GM21825 (cell line): ENCODE measurements around the gene GRID2IP.
"Not testable (repeated sequence)": the region's sequence is repeated elsewhere in the genome, so short reads cannot be mapped to it uniquely, and the experiment has no call there.

Source experiments
- ATAC-seq: cut with Tn5 transposase; IDR thresholded peaks from one replicate; pipeline ENCODE4 v1.9.1; 2021; ENCODE audit warnings: mild to moderate bottlenecking, moderate library complexity; ENCODE audit not compliant: unreplicated experiment

The GRID2IP gene

DNA sequence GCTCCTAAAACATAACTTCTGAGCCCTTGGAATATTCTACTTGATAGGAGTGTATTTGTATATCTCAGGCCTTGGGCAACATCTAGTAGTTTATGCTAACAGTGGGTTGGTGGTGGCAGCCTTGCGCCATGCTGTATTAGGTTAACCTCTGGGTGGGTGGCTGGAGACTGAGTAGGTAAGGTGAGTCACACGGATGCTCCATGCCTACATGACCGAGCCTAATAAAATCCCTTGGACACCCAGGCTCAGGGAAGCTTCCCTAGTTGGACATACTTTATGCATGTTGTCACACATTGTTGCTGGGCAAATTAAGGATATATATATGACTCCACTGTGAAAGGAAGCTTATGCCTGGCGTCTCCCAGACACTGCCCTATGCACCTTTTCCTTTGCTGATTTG is 97.5 kb downstream of the GRID2IP start:
- no peak for ATAC-seq

DNA sequence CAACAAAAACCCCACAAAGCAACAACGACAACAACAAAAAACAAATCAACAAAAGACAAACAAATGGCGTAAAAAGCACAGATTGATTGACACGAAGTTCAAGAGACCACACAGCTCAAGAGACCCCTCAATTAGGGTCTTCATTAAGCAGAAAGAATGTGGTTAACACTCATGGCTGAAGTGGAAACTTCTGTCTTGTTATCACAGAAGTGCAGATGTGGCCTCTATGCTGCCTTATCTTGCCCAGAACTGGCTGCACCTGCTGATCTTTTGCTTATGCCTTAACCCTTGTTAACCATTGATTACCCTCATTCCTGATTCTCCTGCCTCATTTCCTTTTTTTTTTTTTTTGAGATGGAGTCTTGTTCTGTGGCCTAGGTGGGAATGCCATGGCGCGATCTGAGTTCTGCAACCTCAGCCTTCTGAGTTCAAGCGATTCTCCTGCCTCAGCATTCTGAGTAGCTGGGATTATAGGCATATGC is 100.0 kb downstream of the GRID2IP start:
- ATAC-seq, result no peak

DNA sequence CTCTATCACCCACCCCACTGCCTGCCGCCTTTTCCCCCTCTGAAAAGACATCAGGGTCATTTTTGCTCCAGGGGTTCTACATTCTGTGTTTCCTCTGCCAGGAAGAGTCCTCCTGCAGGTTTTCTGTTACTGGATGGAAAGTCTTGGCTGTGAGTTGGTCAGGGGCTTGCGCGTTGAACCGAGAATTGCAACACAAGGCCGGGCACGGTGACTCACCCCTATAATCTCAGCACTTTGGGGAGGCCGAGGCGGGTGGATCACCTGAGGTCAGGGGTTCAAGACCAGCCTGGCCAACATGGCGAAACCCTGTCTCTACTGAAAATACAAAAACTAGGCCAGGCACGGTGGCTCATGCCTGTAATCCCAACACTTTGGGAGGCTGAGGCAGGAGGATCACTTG is 100.7 kb downstream of the GRID2IP start:
- not testable (repeated sequence) for ATAC-seq

DNA sequence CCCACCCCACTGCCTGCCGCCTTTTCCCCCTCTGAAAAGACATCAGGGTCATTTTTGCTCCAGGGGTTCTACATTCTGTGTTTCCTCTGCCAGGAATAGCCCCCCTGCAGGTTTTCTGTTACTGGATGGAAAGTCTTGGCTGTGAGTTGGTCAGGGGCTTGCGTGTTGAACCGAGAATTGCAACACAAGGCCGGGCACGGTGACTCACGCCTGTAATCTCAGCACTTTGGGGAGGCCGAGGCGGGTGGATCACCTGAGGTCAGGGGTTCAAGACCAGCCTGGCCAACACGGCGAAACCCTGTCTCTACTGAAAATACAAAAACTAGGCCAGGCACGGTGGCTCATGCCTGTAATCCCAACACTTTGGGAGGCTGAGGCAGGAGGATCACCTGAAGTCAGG is 101.4 kb downstream of the GRID2IP start:
- ATAC-seq, result not testable (repeated sequence)

DNA sequence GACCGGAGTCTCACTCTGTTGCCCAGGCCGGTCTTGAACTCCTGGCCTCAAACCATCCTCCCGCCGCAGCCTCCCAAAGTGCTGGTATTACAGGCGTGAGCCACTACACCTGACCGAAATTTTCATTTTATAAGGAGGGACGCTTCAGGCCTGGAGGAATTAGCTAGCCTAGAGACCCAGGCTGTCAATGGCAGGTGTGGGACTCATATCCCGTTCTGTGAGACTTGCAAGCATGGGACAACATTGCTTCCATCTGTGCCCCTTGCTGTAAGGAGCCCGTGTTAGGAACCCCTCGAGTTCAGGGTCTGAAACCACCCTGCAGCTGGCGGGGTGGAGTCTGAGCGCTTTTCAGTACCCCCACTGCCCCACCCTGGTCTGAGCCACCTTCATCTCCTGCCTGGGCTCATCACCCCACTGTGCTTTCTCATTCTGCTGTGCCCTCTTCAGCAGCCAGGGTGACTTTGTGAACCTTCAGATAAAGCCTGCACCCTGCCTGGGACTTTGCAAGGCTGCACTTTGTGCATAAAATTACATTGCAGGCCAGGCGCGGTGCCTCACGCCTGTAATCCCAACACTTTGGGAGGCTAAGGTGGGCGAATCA is 102.2 kb downstream of the GRID2IP start:
- no peak for ATAC-seq

DNA sequence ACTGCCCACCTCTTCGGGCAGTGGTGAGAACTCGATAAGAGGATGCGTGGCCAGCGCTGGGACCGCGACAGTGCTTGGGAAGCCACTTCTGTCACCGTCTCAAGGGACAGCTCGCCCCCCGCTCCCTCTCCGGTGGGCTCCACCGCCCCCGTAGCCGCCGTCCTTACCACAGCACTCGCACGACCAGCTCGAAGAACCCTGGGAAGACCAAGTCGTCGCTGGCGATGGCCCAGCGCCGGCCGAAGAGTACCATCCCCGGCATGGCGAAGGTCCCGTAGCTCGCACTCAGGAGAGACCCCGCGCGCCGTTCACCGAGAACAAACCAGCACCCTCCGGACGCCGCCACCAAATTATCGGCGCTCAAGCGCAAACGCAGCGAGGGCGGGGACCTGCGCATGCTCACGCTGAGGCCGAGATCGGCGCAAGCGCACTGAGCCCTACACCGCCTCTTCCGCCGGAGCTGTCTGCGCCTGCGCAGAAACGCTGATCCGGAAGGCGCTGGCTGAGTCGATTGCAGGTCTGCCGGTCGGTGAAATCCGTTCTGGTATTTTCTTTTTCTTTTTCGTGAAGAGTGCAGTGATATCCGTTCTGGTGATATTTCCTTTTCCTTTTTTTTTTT is 103.6 kb downstream of the GRID2IP start, which contains the start of gene DAGLB:
Gene DAGLB, minus strand, starts transcription at position 374 of the 619 bp plus-strand sequence. Its CDS starts 112 bp downstream, at position 262.
- ATAC-seq, result peak; percentile 71
